HG02763 (cell line): ENCODE data around the gene ANO10.
"Not testable (repeated sequence)": the region's sequence is repeated elsewhere in the genome, so short reads cannot be mapped to it uniquely, and the experiment has no call there.

Experiments used
- ATAC-seq: cut with Tn5 transposase; IDR thresholded peaks from one replicate; pipeline ENCODE4 v1.9.1; 2021; ENCODE audit warnings: mild to moderate bottlenecking, moderate library complexity; ENCODE audit not compliant: unreplicated experiment

Gene ANO10

DNA sequence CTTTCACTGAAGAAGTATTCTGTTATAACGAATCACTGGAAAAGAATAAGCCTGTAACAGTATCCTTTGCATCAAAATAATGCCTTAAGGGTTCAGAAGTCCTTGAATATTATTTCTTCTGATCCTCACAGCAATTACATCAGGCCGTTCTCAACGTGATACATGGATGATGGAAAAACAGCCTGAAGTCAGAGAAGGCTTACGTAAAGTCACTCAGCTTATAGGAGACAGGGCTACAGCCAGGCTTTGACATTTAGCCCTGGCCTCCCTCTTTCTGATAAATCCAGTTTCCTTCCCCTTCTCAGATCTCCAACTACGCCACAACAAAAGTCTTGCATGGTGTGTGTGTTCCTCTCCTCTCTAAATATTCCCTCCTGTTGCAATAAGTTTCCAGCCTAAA is 131.9 kb downstream of the ANO10 start:
- no peak for ATAC-seq

DNA sequence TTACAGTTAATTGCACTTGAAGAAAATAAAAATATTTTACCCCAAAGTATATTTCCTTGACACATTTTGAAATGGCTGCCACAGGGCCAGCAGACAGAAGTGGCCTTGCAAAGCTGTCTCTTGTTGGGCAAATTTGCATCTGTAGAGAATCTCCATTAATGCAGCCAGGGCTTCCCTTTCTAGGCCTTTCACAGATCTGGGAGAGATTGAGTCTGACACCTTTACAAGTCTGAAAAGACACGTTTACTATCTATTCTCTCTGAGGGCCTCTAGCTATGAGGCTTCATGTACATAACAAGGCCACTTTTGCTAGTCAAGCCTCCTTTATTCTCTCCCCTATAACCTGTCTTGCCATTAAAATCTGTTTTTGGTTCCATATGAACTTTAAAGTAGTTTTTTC is 135.9 kb downstream of the ANO10 start:
- no peak for ATAC-seq

DNA sequence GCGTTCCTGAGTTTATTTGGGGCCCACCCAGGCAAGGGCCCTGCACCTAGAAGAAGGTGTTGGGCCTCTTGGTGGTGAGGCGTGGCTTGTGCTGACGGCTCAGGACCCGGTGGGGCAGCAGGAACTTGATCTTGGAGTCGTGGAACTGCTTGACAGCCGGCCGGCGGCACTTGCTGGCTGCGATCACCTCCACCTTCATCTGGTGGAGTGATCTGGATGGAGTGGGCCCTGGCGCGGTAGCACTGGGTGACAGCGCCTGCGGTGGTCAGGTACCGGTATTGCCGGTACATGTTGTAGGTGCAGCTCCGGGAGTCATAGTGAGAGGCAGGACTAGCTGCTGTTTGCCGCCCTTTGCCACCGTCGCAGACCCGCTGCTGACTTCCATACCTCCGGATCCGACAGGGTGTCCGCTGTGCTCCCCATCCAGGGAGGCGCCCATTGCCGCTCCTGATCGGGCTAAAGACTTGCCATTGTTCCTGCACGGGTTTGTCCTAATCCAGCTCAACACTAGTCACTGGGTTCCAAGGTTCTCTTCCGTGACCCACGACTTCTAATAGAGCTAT is 136.8 kb downstream of the ANO10 start:
- ATAC-seq = no peak

DNA sequence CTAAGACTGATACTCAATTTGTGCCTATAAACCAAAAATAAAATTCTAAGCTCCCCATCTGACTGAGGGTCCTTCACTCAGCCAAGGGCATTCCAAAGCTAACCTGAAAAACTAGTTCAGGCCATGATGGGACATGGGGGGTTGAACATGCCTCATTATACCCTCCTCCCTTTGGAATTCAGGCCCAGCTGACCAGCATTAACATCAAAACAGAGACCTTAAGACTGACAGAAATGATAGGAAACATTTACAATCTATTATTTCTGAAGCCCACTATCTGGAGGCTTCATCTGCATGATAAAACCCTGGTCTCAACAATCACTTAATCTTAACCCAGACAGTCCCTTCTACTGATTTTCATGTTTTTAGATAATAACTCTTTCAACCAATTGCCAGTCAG is 140.4 kb downstream of the ANO10 start:
- no peak for ATAC-seq

DNA sequence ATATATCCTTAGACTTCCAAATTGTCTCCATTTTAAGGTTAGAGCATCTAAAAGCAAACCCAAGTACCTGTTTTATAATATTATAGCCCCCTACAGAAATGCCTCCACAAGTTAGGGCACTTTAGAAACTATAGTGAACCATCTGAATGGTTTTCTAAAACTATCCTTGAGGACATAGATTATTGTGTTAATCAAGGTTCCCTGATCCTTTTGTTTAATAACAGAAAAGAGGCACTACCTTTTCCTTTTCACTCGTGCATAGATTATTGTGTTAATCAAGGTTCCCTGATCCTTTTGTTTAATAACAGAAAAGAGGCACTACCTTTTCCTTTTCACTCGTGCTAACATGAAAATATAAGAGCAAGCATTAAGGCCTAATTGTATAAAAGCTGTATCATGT is 143.0 kb downstream of the ANO10 start:
- ATAC-seq = not testable (repeated sequence)

DNA sequence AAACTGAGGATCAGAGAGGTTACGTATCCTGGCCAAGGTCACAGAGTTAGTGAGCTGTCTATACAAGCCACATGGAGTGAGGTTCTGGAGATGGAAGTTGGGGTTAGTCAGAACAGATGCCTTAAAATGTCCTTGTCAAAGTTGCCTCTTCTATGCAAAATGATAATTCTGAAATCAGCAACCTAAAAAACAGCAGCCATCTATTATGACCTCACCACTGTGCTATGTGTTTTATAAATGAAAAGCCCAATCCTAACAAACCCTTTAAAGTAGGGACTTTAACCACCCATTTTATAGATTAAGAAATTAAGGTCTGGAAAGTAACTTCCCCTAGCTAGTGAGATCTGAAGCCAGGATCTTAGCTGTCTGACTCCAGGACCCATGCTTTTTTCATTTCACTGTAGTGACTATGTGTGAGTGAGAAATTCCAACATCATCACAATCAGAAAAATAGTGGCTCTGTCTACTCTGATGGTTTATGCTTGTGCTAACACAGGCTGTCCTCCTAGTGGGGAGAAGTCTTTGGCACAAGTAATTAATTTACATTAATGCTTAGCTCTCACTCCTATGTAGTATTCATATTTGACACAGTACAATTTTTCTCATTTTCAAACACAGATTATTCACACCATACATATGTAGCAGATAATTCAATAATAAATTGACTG is 143.6 kb downstream of the ANO10 start:
- ATAC-seq = no peak

DNA sequence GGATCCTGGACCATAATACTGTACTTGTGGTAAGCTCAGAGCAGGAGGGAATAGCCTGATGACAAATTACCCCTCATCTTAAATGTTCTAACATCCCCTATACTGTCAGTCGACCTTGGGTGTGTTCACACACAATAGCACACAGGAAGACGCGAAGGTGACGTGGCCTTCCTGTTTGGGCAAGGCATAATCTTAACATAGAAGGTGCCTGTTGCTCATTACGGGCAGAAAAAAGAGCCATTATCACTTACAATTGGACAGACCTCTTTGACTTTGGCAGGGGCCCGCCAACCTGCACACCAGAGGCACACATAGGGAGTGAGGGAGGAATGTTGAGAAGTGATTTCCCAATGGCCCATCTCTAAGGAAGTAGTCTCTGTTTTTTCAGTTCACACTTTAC is 144.2 kb downstream of the ANO10 start:
- ATAC-seq = no peak

DNA sequence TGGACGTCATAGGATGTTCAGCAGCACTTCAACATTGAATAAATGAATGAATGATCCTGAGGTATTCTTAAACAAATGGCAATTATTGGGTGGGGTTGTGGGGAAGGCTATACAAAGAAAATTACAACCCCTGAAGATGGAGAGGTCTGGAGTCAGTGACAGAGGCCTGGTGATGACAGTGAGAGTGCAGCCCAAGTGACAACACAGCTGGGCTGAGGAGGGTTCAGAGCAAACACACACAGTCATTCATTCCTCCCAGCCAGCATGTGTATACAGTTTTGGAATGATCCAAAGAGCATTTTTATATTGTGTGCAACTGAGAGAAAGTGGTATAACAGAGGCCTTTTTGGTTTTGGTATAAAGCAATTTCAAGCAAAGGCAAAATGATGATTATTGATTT is 148.1 kb downstream of the ANO10 start:
- no peak for ATAC-seq

DNA sequence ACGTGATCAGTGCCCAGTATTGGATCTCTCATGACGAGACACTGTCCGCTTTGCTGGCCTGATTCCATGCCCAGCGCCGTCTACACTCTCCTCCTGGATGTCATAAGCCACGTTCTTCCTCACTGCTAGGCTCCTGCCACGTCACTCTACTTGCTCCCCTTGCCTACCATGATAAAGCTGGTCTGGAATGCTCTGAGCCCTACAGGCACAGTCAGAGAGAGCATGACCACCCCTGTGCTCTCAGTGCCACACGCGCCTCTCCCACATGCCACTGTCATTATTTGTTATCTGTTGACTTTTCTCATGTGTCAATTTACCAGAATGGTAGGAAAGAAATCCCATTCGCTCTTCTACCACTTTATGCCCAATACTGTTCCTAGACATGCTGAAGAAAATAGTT is 148.6 kb downstream of the ANO10 start:
- no peak for ATAC-seq

DNA sequence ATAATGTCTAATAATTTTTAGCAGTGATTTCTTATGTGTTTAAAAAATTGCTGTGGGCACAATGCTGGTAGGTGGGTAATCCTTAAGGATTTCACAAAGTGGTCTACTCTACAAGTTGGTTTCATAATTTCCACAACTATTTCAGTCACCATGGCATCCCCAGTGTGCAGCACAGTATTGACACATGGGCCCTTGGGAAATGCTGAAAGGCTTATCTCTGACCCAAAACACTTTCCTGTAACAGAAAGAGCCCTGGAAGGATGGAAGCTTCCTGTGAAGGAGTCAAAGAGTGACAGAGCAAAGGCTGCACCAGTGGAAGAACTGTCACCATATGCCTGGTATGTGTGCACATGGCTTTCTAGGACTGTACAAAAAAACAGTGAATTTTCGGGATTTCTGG is 153.7 kb downstream of the ANO10 start:
- ATAC-seq = no peak

DNA sequence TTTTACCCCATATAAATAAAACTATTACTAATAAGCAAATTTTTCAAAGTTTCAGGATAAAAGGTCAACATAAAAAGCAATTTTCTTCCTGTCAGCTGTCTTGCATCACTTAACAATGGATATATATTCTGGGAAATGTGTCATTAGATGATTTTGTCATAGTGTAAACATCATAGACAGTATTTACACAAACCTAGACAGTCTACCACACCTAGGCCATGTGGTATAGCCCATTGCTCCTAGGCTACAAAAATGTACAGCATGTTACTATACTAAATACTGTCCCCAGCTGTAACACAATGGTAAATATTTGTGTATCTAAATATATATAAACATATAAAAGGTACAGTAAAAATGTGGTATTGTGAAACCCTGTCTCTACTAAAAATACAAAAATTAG is 156.7 kb downstream of the ANO10 start:
- ATAC-seq = no peak

DNA sequence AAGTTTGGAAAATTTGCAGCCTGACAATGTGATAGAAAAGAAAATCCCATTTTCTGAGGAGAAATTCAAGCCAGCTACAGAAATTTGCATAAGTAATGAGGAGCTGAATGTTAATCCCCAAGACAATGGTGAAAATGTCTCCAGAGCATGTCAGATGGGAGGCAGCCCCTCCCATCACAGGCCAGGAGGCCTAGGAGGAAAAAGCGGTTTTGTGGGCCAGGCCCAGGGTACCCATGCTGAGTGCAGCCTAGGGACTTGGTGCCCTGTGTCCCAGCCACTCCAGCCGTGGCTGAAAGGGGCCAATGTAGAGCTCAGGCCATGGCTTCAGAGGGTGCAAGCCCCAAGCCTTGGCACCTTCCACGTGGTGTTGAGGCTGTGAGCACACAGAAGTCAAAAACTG is 159.2 kb downstream of the ANO10 start:
- not testable (repeated sequence) for ATAC-seq

DNA sequence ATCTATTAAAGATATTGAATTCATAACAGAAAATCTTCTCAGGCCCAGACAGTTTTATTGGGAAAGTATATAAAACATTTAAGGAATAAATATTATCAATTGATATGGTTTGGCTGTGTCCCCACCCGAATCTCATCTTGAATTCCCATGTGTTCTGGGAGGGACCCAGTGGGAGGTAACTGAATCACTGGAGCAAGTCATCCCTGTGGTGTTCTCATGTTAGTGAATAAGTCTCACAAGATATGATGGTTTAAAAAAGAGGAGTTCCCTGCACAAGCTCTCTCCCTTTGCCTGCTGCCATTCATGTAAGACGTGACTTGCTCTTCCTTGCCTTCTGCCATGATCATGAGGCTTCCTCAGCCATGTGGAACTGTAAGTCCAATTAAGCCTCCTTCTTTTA is 160.5 kb downstream of the ANO10 start:
- no peak for ATAC-seq

DNA sequence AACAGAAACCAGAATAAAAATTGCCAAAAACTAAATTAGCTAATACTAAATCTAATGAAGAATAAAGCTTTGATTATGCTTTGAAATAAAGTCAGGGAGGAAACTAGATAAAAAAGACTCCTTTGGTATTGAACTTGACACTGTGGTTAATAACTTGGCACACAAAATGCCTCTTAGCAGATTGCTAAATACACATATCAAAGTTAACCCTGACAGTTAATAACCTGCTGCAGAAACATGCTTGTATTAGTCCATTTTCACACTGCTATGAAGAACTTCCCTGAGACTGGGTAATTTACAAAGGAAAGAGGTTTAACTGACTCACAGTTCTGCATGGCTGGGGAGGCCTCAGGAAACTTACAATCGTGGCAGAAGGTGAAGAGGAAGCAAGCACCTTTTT is 164.8 kb downstream of the ANO10 start:
- ATAC-seq = not testable (repeated sequence)

DNA sequence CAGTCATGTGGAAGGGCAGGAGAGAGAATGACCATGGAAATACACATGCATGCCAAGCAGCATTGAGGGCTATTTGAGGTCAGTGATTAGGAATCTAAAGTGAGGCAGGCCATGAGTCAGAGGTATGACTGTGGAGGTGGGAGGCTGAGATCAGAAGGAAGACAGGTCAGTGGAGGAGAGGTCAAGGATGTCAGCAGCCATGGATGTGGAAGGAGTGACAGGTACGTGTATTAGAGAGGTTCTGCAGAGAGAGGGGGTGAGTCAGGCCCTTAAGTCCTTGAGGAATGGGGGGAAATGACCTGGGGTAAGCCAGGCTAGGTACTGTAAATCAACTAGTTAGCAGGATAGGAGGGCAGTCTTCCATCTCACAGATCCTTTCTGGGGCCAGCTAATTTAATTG is 166.6 kb downstream of the ANO10 start:
- ATAC-seq = no peak

DNA sequence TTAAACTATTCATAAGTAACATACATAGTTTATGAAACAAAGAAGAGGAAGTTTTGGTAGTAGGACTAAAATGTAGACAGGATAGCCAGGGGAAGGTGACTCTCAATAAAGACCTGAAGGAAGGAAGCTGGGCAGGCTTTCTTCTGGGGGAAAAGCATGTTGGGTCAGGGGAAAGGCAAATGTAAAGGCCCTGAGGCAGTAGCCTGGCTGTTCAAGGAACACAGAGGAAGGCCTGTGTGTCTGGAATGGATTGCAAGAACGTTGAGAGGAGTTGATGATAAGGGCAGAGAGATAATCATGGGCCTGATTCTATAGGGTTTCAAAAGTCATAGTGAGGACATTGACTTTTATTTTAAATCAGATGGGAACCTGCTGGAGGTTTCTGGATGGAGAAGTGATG is 167.8 kb downstream of the ANO10 start:
- no peak for ATAC-seq

DNA sequence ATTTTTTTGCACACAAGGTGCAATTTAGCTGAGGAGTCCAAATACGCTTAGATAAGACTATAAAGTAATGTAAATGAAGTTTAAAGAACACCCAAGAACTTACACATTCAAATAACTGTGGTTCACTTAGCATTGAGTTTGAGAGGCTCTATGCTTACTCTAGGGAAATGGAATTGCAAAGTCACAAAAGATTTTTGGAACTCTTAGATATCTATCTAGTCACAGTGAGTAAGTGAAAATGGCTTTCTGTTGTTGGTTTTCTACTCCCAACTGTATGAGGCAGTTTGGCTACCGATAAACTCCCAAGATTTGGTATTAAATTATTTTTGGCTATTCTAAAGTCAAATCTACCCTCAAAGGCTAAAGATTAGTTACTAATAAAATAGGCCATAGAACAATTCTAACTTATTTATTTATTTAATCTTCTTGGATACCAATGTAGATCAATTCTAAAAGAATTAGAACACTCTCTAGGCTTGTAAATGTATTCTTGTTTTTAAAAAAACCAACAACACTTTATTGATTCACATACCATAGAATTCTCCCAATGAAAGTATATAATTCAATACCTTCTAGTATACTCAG is 170.0 kb downstream of the ANO10 start:
- no peak for ATAC-seq

DNA sequence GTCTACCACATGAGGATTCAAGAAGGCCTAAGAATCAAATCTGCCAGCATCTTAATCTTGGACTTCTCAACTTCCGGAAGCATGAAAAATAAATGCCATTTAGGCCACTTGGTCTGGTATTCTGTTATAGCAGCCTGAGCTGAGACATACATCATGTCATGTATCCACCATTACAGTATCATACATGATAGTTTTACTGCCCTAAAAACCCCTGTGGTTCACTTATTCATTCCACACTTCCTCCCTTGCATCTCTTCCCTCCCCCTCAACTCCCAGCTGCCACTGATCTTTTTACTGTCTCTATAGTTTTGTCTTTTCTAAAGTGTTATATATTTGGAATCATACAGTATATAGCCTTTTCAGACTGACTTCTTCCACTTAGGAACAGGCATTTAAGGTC is 173.7 kb downstream of the ANO10 start:
- no peak for ATAC-seq

DNA sequence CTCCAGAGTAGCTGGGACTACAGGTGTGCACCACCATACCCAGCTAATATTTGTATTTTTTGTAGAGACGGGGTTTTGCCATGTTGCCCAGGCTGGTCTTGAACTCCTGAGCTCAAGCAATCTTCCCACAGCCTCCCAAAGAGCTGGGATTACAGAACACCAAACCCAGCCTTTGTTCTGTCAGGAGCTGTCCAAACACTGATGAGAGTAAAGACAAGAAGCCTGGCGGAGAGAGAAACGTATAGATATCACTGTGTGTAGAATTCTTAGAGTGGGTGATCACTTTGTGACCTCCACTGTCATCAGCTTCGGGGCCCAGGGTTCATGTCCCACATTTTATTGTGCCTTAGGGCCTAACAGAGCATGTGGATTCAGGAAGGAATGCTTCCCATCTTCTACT is 176.0 kb downstream of the ANO10 start:
- no peak for ATAC-seq

DNA sequence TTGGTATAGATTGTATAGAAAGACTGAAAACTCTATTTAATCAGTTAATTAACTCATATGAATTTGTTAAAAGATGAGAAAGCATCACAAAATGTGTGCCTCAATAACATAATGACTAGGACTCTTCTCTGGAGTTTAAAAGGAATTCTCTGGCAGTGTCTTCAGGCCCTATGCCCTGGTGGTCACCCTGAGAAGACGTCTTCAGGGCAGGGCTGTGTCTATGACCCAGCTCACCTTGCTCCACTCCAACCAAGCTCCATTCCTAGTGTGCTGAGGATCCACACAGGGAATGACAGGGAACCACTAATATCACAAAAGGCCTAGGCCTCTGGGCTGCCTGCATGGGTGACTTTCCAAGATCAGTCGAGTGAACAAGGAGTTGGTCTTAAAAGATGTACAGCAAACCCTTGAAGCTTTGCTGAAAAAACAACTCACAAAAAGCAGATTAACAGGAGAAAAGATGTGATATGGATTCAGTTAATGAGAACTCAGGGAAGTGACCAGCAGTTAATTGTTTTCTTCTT is 178.9 kb downstream of the ANO10 start:
- no peak for ATAC-seq

DNA sequence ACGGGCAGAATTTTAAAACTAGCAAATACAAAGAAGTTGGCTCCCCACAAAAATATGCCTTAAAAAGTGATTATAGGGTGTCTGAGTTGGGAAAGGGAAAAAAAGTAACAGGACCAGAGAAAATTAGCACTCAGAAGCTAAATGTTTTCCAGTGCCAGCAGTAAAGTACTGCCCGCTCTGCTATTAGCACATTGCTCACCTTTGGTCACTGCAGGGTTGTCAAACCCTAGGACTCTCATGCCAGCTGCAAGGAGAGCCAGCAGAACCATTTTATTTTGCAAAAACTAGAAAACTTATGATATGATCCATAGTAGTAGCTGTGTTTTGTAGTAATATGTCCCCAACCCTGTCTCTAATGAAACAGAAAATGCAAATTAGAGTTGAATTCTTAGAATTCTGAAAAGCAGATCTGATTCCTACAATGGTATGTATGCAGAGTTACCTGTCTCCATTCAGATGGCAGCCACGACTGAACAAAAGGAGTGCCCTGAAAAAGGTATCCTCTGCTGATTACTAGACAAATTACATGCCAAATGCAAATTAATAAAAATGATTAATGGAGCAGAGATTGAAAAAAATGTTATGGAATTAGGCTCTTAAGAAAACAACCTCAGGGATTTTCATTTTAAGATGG is 185.2 kb downstream of the ANO10 start:
- ATAC-seq = no peak

DNA sequence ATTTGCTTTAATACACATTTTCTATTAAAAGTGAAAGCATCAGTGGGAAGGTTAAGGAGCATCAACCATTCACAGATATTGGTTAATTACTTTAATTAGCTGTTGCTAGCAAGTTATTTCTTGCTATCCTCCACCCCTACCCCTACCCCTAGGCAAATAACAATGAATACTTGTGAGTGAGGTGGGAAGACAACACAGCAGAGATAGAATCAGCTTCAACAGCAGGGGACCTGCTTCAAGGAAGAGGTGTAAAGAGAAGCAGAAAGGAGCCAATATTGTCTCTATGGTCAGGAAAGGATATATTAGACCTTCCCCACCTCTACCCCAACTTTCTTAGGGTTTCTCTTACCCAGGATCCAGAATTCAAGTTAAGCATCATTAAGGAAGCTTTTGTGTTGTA is 186.1 kb downstream of the ANO10 start:
- no peak for ATAC-seq
